Uterus (tissue), 2 donors: ENCODE results near the gene TMEM98.

ENCODE experiments used
- POLR2A ChIP-seq, 2 donors: fragments of 450-650 bp; IDR thresholded peaks; one replicate each; pipeline ENCODE4 v1.6.1; 2016; ENCODE audit warnings: antibody characterized with exemption in 2 of 2, mild to moderate bottlenecking in 1 of 2, moderate library complexity in 1 of 2
- TF ChIP-seq, protein P1 (sequence below), 4 experiments: fragments of 200-600 bp in 2 of 4; fragments of 450-650 bp in 2 of 4; sonication (generic) in 2 of 4; IDR thresholded peaks; one replicate each; pipeline ENCODE4 v1.5.1; 2016 to 2019; ENCODE audit warnings: antibody characterized with exemption in 4 of 4, mild to moderate bottlenecking in 2 of 4, moderate library complexity in 1 of 4

DNA sequence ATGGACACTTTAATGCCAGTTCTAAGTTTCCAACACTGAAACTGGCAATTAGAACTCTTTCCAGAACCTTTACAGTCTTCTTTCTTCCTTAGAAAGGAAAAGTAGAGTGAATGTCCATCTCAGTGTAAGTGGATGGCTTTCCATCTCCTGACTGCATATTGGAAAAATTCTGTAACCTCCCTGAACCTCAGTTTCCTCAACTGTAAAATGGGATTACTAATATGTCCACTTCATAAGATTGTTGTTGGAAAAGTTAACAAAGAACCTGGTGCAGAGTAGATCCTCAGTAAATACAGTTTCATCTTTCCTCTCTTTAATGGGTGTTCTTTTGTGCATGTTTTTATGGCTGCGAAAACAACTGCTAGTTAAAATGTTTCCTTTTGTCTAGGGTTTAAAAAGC lies 2.6 kb downstream of the TMEM98 start:
- TF ChIP-seq, protein P1, sequence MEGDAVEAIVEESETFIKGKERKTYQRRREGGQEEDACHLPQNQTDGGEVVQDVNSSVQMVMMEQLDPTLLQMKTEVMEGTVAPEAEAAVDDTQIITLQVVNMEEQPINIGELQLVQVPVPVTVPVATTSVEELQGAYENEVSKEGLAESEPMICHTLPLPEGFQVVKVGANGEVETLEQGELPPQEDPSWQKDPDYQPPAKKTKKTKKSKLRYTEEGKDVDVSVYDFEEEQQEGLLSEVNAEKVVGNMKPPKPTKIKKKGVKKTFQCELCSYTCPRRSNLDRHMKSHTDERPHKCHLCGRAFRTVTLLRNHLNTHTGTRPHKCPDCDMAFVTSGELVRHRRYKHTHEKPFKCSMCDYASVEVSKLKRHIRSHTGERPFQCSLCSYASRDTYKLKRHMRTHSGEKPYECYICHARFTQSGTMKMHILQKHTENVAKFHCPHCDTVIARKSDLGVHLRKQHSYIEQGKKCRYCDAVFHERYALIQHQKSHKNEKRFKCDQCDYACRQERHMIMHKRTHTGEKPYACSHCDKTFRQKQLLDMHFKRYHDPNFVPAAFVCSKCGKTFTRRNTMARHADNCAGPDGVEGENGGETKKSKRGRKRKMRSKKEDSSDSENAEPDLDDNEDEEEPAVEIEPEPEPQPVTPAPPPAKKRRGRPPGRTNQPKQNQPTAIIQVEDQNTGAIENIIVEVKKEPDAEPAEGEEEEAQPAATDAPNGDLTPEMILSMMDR (IDR thresholded peaks at IDR 0.05): no peak
- TF ChIP-seq POLR2A (IDR thresholded peaks at IDR 0.05): no peak
